ENCODE measurements around the gene HTT. TPM values are rescaled to one million over a fixed set of nuclear protein-coding genes. Genes with fewer than 3 reads are reported as not detected.

The HTT gene
- polyA plus RNA-seq, 1 donor from 2014 or later, result 11.5 TPM

DNA sequence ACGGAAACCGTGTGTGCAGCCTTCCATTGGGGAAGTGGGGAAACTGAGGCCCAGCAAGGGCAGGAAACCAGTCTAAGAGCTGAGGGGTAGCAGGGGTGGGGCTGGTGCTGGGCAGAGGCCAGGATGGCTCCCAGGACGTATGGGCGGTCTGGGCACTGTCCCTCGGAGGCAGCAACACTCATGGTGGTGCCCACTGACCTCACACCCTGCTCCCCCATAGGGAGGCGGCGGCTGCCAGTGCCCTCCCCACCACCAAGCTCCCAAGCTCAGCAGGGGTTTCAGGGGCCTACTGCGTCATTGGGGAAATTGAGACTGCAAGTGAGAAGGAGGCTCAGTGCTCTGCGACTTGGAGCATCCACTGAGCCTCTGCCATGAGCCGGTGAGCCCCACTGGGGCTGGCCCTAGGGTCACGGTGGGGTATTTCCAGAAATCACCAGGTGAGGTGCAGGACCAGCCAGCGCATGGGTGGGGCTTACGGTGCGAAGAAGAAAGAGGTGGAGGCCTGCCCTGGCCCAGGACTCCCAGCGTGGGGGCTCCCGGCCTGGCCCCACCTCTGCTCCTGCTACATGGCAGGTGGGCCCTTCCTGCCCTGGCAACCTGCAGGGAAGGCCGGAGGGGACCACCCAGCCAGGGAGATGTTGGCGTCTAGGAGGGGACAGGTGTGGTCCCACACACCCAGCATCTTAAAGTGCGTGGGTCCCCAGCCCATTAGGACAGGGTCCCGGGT is 175.4 kb downstream of the HTT start:
- Histone ChIP-seq H3K27me3 (ENCODE audit: insufficient read depth, low read depth, low read length) (no peaks in the 10 kb centered on the region), H3K4me3 (ENCODE audit: low read length) (peak overlapping the region; percentile 53)

DNA sequence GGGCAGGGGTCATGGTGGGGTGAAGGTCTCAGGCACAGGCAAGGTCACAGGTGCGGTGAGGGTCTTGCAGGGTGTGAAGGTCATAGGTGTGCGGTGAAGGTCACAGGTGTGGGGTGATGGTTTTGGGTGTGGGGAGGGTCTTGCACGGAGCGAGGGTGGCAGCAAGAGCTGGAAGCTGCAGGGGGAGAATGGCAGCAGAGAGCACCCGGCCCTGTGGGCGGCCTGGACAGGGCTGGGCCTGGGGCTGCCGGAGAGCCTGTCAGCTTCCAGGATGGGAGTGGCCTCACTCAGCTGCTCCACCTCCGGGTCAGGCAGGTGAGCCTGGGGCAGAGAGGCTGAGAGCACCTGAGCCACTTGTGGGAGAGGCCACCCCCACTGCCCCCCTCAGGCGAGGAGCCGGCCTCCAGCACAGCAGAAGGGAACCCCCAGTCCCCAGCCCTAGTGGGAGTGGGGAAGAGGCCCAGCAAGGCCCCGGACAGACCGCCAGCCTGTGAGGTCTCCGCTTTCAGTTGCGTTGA is 176.0 kb downstream of the HTT start:
- TF ChIP-seq RAD21 (conservative IDR thresholded peaks at IDR 0.05), result no peak
- TF ChIP-seq TAF1 (IDR thresholded peaks at IDR 0.05; ENCODE audit: low read depth), result no peak
- no peak for TF ChIP-seq EP300 (conservative IDR thresholded peaks at IDR 0.05; ENCODE audit: poor library complexity, severe bottlenecking)
- no peak for TF ChIP-seq SMC3 (conservative IDR thresholded peaks at IDR 0.05; ENCODE audit: poor library complexity)
- TF ChIP-seq, protein P1, sequence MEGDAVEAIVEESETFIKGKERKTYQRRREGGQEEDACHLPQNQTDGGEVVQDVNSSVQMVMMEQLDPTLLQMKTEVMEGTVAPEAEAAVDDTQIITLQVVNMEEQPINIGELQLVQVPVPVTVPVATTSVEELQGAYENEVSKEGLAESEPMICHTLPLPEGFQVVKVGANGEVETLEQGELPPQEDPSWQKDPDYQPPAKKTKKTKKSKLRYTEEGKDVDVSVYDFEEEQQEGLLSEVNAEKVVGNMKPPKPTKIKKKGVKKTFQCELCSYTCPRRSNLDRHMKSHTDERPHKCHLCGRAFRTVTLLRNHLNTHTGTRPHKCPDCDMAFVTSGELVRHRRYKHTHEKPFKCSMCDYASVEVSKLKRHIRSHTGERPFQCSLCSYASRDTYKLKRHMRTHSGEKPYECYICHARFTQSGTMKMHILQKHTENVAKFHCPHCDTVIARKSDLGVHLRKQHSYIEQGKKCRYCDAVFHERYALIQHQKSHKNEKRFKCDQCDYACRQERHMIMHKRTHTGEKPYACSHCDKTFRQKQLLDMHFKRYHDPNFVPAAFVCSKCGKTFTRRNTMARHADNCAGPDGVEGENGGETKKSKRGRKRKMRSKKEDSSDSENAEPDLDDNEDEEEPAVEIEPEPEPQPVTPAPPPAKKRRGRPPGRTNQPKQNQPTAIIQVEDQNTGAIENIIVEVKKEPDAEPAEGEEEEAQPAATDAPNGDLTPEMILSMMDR (IDR thresholded peaks at IDR 0.05; ENCODE audit: poor library complexity, severe bottlenecking), result no peak
- TF ChIP-seq POLR2AphosphoS5 (IDR thresholded peaks at IDR 0.05), result no peak
- TF ChIP-seq, protein P2, sequence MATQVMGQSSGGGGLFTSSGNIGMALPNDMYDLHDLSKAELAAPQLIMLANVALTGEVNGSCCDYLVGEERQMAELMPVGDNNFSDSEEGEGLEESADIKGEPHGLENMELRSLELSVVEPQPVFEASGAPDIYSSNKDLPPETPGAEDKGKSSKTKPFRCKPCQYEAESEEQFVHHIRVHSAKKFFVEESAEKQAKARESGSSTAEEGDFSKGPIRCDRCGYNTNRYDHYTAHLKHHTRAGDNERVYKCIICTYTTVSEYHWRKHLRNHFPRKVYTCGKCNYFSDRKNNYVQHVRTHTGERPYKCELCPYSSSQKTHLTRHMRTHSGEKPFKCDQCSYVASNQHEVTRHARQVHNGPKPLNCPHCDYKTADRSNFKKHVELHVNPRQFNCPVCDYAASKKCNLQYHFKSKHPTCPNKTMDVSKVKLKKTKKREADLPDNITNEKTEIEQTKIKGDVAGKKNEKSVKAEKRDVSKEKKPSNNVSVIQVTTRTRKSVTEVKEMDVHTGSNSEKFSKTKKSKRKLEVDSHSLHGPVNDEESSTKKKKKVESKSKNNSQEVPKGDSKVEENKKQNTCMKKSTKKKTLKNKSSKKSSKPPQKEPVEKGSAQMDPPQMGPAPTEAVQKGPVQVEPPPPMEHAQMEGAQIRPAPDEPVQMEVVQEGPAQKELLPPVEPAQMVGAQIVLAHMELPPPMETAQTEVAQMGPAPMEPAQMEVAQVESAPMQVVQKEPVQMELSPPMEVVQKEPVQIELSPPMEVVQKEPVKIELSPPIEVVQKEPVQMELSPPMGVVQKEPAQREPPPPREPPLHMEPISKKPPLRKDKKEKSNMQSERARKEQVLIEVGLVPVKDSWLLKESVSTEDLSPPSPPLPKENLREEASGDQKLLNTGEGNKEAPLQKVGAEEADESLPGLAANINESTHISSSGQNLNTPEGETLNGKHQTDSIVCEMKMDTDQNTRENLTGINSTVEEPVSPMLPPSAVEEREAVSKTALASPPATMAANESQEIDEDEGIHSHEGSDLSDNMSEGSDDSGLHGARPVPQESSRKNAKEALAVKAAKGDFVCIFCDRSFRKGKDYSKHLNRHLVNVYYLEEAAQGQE (IDR thresholded peaks at IDR 0.05; ENCODE audit: borderline replicate concordance), result no peak
- no peak for TF ChIP-seq EZH2 (IDR thresholded peaks at IDR 0.05; ENCODE audit: borderline replicate concordance, insufficient read depth, low read length, poor library complexity, severe bottlenecking)
- no peak for TF ChIP-seq MXI1 (conservative IDR thresholded peaks at IDR 0.05; ENCODE audit: poor library complexity, severe bottlenecking)
- H2AFZ ChIP-seq (ENCODE audit: low read depth, low read length), result no peak overlapping the region
- peak overlapping the region; percentile 53 for H3K4me3 ChIP-seq (ENCODE audit: low read length)
- H3K36me3 ChIP-seq (ENCODE audit: insufficient read depth, low read length), result no peaks in the 10 kb centered on the region
- H3K9me2 ChIP-seq (ENCODE audit: insufficient read depth, low read length), result no peaks in the 10 kb centered on the region
- H3K9ac ChIP-seq (ENCODE audit: low read length), result peak overlapping the region; percentile 73
- H3F3A ChIP-seq (ENCODE audit: insufficient read depth, low read length, poor library complexity, severe bottlenecking), result peaks cover 5% of the 10 kb centered on the region
- no peaks in the 10 kb centered on the region for H3K27me3 ChIP-seq (ENCODE audit: insufficient read depth, low read depth, low read length)
- no peaks in the 10 kb centered on the region for H3K9me3 ChIP-seq (ENCODE audit: low read length)
- no peaks in the 10 kb centered on the region for H4K20me1 ChIP-seq (ENCODE audit: insufficient read depth)
- peak overlapping the region; percentile 96 for H3K27ac ChIP-seq (ENCODE audit: low read length)
- no peaks in the 10 kb centered on the region for H3K79me2 ChIP-seq (replicated peaks; ENCODE audit: insufficient read depth, low read length)
- no peak overlapping the region for H3K4me2 ChIP-seq (ENCODE audit: low read length)

More for the DNA sequence above, 175.4 kb downstream of the HTT start:
- Histone ChIP-seq H3K9me3 (ENCODE audit: low read length) (no peaks in the 10 kb centered on the region), H3K9me2 (ENCODE audit: insufficient read depth, low read length) (no peaks in the 10 kb centered on the region), H3F3A (ENCODE audit: insufficient read depth, low read length, poor library complexity, severe bottlenecking) (peaks cover 5% of the 10 kb centered on the region), H4K20me1 (ENCODE audit: insufficient read depth) (no peaks in the 10 kb centered on the region), H3K9ac (ENCODE audit: low read length) (peak overlapping the region; percentile 73), H3K27ac (ENCODE audit: low read length) (peak overlapping the region; percentile 96), H3K36me3 (ENCODE audit: insufficient read depth, low read length) (no peaks in the 10 kb centered on the region), H3K79me2 (replicated peaks; ENCODE audit: insufficient read depth, low read length) (no peaks in the 10 kb centered on the region), H2AFZ (ENCODE audit: low read depth, low read length) (no peak overlapping the region), H3K4me2 (ENCODE audit: low read length) (no peak overlapping the region)
- no peak for TF ChIP-seq TAF1 (IDR thresholded peaks at IDR 0.05; ENCODE audit: low read depth)
- TF ChIP-seq POLR2AphosphoS5 (IDR thresholded peaks at IDR 0.05), result no peak
- TF ChIP-seq EP300 (conservative IDR thresholded peaks at IDR 0.05; ENCODE audit: poor library complexity, severe bottlenecking), result no peak
- no peak for TF ChIP-seq MXI1 (conservative IDR thresholded peaks at IDR 0.05; ENCODE audit: poor library complexity, severe bottlenecking)
- TF ChIP-seq, protein P1 (IDR thresholded peaks at IDR 0.05; ENCODE audit: poor library complexity, severe bottlenecking), result no peak
- TF ChIP-seq, protein P2 (IDR thresholded peaks at IDR 0.05; ENCODE audit: borderline replicate concordance), result no peak
- no peak for TF ChIP-seq SMC3 (conservative IDR thresholded peaks at IDR 0.05; ENCODE audit: poor library complexity)
- no peak for TF ChIP-seq RAD21 (conservative IDR thresholded peaks at IDR 0.05)
- TF ChIP-seq EZH2 (IDR thresholded peaks at IDR 0.05; ENCODE audit: borderline replicate concordance, insufficient read depth, low read length, poor library complexity, severe bottlenecking), result no peak
